HG02943 (cell line): ENCODE measurements around the gene EXOC6B.

Experiments used
- ATAC-seq: cut with Tn5 transposase; IDR thresholded peaks from one replicate; pipeline ENCODE4 v1.9.1; 2021; ENCODE audit warnings: mild to moderate bottlenecking, low read depth, moderate library complexity; ENCODE audit not compliant: unreplicated experiment

The EXOC6B gene

GRCh38 chr2:72412214-72412613 lies 413.6 kb downstream of the EXOC6B start:
- ATAC-seq = no peak

- no peak for ATAC-seq
These were observed 426.0 kb downstream of the EXOC6B start for GRCh38 chr2:72399879-72400278.

- no peak for ATAC-seq
These were observed 430.7 kb downstream of the EXOC6B start for GRCh38 chr2:72395096-72395495.

GRCh38 chr2:72394541-72395070 lies 431.2 kb downstream of the EXOC6B start:
- ATAC-seq = no peak

GRCh38 chr2:72389447-72389846 lies 436.4 kb downstream of the EXOC6B start:
- no peak for ATAC-seq

- ATAC-seq = no peak
These were observed 437.6 kb downstream of the EXOC6B start for GRCh38 chr2:72388263-72388662.

GRCh38 chr2:72386288-72386687 lies 439.5 kb downstream of the EXOC6B start:
- no peak for ATAC-seq

GRCh38 chr2:72378753-72379348 lies 447.0 kb downstream of the EXOC6B start:
- no peak for ATAC-seq

GRCh38 chr2:72367530-72368225 lies 458.2 kb downstream of the EXOC6B start:
- ATAC-seq = no peak

- ATAC-seq = no peak
These were observed 462.4 kb downstream of the EXOC6B start for GRCh38 chr2:72363406-72363805.

GRCh38 chr2:72362733-72363132 lies 463.1 kb downstream of the EXOC6B start:
- no peak for ATAC-seq

GRCh38 chr2:72361521-72361920 lies 464.3 kb downstream of the EXOC6B start:
- ATAC-seq = no peak

GRCh38 chr2:72361042-72361441 lies 464.8 kb downstream of the EXOC6B start:
- no peak for ATAC-seq

GRCh38 chr2:72350852-72351251 lies 475.0 kb downstream of the EXOC6B start:
- ATAC-seq = no peak

GRCh38 chr2:72349016-72349415 lies 476.8 kb downstream of the EXOC6B start:
- ATAC-seq = no peak

GRCh38 chr2:72347081-72347480 lies 478.8 kb downstream of the EXOC6B start:
- no peak for ATAC-seq

- no peak for ATAC-seq
These were observed 484.2 kb downstream of the EXOC6B start for GRCh38 chr2:72341639-72342038.

GRCh38 chr2:72340665-72341064 lies 485.2 kb downstream of the EXOC6B start:
- ATAC-seq = no peak

- ATAC-seq = no peak
These were observed 487.8 kb downstream of the EXOC6B start for GRCh38 chr2:72338076-72338475.

GRCh38 chr2:72332720-72333119 lies 493.1 kb downstream of the EXOC6B start:
- ATAC-seq = no peak

- ATAC-seq = no peak
These were observed 495.2 kb downstream of the EXOC6B start for GRCh38 chr2:72330652-72331051.

GRCh38 chr2:72326759-72327158 lies 499.1 kb downstream of the EXOC6B start:
- no peak for ATAC-seq
